IPS-NIHi7 (cell line): ENCODE results near the gene ARID2.

Experiments used
- DNase-seq: peaks from one replicate; pipeline ENCODE4 v3.0.0; 2012; ENCODE audit warnings: mixed read lengths; ENCODE audit errors: extremely low spot score

Gene ARID2

DNA sequence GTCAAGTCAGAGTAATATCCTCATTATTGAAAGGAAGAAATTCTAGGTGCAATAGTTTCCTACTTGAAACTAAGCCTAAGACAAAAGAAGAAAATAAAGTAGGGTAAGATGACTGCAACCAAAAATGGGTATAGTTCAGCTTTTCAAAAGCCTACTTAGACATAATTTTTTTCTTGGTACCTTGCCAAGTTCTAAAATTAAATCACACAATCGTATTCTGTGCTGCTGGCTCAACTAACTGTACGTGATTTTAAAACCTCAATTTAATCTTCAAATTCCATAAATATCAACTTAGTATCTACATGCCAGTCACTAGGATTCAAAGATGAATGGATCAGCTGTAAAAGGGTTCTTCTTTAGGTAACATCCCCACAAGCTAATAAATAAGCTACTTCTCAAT lies 204.0 kb downstream of the ARID2 start:
- no peak for DNase-seq

DNA sequence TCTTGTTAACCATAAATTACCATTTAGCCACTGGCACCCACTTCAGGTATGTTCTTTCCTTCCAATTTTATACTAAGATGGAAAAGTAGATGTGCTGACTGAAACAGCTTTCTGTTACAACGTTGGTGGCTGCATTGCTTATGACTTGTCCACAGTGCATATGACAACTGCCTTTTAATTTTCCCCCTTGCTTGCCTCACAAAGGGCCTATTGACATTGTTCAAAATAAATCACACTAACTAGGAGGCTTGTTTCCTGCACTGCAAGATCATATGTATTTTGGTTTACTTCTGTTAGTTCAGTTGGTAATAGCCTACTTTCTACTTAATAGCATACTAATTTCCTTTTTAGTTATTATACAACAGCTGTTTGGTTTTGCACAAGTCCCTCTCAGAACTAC lies 205.4 kb downstream of the ARID2 start:
- no peak for DNase-seq

DNA sequence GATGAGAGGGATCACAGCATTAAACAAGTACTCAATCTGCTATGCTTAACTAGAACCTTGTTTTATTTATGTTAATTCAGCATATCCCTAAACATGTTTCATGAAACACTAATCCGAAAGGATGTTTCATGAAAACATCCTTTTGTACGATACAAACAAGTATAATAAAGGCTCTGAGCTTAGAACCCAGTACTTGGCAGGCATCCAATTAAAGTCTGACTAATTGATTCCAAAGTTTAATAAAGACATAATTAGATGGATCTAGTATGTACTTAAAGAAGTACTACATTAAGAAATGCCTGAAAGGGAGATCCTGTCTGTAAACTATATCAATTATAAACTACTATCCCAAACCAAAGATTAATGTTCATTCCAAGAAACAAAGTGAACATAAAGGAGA lies 209.1 kb downstream of the ARID2 start:
- no peak for DNase-seq

- no peak for DNase-seq
Measured at GRCh38 chr12:45939759-45940158, 210.3 kb downstream of the ARID2 start.

DNA sequence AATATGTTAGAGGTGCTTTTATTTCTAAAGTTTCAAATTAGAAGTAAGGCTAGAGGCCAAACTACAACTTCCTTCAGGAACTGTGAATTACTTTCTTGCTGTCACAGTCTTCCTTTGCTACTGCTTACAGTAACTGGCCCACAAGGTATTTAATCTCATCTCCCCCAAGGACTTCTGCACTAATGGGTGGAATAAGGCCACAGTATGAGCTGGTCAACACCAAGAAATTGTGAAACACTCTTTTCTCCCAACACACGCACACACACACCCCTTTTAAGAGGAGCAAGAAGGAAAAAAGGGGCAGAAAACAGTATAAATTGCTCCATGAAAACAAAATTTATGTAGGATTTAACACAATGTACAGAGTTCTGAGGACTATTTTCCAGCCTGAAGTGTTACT lies 215.3 kb downstream of the ARID2 start:
- no peak for DNase-seq

GRCh38 chr12:45946435-45946834 lies 216.9 kb downstream of the ARID2 start:
- DNase-seq, result no peak

DNA sequence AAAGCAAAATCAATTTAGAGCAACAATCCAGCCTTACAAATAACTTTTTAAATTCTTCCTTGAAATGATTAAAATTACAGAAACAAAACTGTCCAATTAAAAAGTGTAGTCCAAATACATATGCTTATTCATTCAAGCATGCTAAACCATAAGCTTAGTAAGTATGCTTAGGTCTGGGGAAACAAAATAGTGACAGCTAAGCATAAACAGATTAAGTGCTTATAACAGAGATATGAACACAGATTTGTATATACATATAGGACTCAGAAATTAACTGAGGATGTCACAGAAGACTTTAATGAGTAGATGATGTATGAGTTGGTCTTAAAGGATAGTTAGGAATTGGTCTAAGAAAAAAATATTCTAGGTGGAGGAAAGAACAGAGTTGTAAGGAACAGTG lies 219.0 kb downstream of the ARID2 start:
- no peak for DNase-seq
